EL (cell line): ENCODE data around the gene SUPT5H.
"Not testable (repeated sequence)": the region's sequence is repeated elsewhere in the genome, so short reads cannot be mapped to it uniquely, and the experiment has no call there.

ENCODE experiments used
- DNase-seq: peaks from one replicate; pipeline ENCODE4 v3.0.0-alpha.2; 2016

SUPT5H gene

DNA sequence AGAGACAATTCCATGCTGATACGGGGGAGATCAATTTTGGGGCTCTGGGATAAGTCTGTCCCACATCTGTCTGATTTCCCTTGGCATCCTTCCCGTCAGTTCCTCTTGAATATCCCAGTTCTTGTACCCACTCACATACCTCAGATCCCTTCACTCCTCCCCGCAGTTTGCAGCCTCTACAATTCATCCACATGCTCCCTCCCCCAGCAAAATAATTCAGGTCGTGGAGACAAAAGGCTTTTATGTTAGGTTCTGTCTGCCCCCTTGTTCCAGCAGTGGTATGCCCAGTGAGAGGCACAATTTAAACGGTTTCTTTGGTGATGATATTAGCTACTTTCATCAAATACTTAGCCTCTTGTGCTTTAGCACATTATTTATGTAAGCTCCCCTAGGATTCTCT is 19.2 kb upstream of the SUPT5H start:
- no peak for DNase-seq

DNA sequence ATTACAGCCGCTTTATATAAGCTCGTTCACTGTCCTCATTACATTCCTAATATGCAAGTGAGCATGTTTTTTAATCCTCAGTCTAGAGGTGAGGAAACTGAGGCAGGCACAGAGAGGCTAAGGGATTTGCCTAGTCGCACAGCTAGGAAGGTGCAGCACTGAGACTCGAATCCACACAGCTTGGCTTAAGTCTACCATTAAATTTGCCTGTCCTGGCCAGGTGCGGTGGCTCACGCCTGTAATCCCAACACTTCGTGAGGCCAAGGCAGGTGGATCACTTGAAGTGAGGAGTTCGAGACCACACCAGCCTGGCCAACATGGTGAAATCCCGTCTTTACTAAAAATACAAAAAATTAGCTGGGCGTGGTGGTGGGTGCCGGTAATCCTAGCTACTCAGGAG is 17.7 kb upstream of the SUPT5H start:
- DNase-seq: no peak

DNA sequence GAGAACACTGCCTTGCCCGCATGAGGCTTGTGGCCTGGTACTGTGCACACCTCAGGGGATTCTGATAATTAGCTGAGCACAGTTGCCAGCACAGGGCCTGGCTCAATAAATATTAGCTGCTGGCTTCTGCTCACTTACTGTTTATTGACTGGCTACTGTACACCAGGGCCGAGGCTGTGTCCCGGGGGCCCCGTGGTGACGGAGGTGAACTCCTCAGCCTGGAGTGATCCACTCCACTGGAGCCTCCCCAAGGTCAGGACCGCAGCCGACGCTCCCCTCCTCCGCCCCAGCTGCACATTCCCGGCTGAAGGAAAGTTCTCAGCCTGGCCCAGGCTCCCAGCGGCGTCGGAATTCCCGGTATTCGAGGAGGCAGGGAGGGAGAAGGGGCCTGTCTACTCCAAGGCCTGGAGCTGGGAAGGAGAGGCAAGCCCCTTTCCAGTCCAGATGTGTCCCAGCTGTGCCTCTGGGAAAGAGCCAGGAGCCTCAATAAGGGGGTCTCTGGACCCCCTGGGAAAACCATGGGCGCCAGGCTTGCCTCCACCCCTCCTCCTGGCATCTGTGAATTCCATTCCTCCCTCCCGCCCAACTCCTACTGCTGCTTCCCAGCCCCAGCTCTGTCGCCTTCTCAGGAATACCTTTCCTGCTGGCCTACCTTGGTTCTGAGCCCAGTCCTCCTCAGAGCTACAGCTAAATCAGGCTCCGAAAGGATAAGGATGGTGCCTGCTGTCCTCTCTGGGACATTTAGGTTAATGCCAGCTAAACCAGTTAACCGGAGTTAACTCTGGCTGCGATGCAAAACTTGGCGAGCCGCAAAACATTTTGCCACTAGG is 16.9 kb upstream of the SUPT5H start:
- DNase-seq: peak; percentile 90

DNA sequence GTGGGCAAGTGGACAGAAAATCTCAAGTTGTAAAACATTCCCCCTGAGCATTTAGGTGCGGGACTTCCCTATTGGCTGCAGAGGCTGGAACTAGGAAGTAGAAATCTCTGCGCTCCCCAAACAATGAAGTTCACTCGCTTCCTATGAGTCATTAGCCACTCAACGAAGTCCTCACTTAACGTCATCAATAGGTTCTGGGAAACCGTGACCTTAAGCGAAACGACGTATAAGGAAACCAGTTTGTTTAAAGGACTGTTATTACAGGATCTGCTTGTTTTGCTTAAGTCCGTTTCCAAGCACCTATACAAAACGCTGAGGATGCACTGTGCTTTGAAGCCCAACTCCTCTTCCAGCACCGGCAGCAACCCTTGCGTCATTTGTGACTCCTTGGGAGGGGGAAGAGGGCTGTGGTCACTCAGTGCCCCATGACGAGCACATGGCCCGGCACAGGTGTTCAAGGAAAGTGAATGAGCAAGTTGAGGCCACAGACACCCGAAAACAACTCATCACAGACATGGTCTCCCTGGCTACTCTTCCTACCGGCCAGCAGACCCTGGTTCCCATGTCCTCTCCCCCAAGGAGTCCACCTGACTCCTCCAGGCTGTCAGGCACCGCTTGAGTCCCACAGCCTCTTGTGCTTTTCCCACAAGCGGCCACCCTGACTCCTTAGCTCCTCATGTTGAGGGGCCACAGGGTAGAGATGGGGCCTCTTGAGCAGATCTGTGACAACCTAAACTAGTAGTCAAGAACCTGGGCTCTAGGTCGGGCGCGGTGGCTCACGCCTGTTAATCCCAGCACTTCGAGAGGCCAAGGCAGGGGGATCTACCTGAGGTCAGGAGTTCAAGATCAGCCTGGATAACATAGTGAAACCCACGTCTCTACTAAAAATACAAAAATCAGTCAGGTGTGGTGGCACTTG is 14.4 kb upstream of the SUPT5H start:
- DNase-seq: peak; percentile 90

DNA sequence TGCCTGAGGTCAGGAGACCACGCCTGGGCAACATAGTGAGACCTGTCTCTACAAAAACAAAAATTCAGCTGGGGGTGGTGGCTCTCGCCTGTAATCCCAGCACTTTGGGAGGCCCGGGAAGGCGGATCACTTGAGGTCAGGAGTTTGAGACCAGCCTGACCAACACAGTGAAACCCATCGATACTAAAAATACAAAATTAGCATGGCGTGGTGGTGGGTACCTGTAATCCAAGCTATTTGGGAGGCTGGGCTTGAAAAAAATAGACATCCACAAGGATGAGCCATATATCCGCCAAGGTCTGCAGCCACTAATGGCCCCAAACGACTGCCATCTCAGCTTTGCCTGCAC is 12.7 kb upstream of the SUPT5H start:
- DNase-seq: no peak

DNA sequence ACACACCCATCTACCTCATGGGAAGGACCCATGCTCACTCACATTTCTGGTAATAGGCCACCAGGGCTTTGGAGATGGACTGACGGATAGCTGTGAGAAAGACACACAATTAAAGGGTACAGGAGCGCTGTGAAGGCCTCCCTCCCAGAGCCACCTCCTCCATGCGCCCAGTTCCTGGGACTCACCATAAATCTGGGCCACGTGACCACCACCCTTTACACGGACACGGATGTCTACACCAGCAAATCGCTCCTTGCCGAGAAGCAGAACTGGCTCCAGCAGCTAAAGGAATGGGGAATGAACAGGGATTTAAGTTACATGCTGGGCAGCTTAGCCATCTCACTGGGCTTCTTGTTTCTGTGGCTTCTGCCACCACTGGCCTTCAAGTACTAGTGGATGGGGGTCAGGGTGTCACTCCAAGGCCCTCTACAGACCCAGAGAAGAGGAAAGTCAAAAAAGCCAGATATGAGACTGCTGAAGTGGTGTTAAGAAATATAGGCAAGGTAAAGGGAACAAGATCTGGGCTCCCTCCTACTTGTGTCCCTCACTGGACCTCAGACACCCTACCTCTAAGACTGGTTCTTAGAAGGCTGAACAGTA is 11.8 kb upstream of the SUPT5H start:
- no peak for DNase-seq

DNA sequence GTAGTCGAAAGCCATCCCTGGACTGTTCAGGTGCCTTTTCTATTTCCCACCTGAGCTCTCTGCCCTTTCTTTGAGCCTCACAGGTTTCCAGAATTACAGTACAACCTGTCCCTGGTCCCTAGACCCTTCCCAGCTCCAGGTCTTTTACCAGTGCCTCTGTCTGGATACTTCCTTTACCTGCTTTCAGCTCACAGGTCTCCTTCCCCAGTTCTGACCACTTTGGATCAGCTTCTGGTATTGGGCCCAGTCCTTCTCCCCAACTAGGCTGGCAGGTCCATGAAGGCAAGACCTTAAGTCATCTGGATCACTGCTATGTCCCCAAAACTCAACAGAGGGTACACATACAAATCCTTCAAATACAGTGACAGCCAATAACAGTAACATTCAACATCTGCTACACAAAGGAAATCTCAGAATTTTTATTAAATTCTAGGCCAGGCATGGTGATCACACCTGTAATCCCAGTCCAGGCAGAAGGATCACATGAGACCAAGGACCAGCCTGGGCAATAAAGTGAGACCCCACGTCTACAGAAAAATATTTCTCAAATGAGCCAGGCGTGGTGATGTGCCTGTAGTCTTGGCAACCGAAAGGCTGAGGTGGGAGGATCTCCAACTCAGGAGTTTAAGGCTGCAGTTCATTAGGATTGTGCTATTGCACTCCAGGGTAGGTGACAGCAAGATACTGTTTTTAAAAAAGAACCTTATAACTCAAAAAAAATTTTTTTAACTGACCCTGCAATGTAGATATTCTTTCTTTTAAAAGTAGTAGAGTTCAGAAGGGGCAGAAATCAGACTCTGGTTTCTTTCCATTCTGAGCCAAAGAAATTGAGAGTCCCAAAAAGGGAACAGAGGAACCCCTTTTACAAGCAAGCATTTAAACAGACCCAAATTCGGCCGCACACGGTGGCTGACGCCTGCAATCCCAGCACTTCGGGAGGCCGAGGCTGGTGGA is 11.0 kb upstream of the SUPT5H start:
- no peak for DNase-seq

DNA sequence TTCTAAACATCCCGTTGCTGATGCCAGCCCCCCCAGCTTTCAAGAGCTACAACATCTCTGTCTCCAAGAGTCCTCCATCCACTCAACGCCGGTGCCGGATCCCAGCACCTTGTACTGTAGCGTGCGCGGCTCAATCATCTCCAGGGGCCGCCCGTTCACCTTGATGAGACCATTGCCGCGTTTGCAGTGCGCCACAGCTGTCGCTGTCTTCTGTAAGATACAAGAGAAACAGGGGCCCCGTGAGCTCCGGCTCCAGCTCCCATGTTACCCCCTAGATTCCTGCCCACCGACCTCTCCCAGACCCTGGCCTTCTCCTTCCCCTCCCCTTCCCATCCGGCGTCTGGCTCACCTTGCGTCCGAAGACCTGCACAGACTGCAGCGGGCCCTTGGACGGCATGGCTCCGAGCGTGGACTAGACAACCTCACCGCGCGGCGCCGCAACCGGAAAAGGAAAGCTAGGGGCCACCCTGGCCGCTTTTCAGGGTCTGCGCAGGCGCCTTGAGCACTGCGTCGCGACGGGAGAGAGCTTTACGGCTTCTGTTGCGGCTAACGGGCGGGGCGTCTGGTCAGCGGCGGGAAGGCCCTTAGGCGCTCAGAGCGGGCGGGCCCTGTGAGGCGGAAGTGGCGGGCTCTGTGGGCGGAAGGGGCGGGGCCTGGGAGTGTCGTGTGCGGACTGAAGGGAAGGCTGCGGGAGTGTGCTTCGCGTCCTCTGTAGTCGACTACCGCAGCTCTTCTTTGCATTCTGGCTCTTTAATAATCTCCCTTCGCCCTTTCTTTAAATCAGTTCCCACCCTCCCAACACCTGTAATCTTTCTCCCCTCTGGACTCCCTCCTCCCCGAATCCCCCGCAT is 9.7 kb upstream of the SUPT5H start, which contains the start of gene RPS16:
RPS16 (minus strand) TSS at position 451 of the 851 bp plus-strand sequence; CDS start at position 397, 54 bp downstream.
- DNase-seq: peak; percentile 97

DNA sequence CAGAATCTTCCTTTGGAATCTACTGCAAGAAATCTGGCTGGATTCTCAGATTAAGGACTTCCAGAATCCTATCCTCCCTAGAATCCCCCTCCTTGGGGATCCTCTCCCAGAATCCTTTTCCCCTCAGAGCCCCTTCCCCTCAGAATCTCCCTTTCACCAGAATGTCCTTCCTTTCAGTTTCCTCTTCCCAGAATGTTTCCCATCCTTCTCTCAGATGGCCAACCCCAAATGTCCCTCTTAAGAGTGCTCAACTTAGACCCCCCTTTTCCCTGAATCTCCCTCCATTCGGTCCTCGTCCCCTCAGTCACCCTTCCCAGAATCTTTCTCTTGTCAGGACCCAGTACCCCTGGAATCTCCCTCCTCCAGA is 9.0 kb upstream of the SUPT5H start:
- DNase-seq: no peak

DNA sequence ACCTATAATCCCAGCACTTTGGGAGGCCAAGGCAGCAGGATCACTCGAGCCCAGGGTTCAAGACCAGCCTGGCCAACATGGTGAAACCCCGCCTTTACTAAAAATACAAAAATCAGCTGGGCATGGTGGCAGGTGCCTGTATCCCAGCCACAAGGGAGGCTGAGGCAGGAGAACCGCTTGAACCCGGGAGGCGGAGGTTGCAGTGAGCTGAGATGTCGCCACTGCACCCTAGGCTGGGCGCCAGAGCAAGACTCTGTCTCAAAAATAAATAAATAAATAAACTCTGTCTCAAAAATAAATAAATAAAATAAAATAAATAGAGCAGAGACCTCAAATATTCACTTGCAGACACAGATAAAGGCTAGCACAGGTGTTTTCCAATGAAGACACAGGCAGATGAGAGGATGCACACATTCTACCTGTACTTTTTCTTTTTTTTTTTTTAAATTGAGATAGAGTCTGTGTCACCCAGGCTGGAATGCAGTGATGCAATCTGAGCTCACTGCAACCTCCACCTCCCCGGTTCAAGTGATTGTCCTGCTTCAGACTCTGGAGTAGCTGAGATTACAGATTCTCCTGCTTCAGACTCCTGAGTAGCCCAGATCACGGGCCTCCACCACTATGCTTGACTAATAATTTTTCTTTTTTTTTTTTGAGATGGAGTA is 7.0 kb upstream of the SUPT5H start:
- peak; percentile 67 for DNase-seq

DNA sequence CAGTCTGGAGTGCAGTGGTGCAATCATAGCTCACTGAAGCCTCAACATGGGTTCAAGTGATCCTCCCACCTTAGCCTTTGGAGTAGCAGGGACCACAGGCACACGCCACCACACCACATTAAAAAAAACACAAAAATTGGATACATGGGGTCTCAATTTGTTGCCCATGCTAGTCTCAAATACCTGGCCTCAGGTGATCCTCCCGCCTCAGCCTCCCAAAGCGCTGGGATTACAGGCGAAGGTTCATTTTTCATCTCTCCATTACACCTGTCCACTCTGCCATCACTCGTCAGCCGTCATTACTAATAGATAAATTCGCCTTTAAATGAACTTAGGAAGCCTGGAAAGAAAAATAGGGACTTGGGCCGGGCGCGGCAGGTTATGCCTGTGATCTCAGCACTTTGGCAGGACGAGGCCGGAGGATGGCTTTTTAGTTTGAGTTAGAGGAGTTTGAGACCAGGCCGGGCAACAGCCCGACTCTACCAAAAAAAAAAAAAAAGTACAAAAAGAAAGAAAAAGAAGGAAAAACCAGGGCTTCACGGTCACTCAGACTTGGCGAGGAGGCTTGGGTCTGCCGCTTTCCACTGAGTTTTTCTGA is 685 bp upstream of the SUPT5H start:
- DNase-seq: peak; percentile 31

DNA sequence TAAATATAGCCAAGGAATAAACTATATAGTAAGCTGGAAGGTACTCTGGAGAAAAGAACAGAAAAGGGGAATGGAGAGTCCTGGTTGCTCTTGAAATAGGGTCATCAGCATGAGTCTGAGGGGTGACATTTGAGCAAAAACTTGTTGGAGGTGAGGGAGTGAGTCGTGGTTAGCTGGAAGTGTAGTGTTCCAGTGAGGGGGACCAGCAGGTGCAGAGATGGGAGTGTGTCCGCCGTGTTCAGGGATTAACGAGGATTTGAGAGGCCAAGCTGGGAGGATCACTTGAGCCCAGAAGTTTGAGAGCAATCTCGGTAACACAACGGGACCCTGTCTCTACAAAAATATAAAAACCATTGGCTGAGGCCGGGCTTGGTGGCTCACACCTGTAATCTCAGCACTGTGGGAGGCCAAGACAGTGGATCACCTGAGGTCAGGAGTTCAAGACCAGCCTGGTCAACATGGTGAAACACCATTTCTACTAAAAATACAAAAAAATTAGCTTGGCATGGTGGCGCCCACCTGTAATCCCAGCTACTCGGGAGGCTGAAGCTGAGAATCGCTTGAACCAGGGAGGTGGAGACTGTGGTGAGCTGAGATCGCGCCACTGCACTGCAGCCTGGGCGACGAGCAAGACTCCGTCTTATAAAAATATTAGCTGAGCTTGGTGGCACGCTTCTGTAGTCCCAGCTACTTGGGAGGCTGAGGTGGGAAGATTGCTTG is 1.1 kb downstream of the SUPT5H start:
- no peak for DNase-seq

DNA sequence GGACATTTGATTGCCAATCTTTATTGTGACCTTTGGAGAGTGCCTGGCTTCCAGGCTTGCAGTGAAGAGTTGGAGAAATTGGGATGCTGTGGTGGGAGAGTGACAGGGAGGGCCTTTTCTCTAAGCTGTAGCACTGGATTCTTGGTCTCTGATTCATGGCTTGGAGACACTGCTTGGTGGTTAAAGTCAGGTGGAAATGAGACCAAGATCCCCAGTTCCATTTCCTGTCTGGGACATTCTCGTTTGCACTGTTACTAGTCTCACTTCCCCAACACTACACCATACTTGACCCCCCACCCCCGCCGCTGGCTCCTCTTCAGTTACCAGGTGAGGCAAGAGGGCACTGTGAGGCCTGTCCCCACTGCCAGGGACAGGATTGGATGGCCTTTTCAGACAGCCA is 2.9 kb downstream of the SUPT5H start:
- peak; percentile 76 for DNase-seq

DNA sequence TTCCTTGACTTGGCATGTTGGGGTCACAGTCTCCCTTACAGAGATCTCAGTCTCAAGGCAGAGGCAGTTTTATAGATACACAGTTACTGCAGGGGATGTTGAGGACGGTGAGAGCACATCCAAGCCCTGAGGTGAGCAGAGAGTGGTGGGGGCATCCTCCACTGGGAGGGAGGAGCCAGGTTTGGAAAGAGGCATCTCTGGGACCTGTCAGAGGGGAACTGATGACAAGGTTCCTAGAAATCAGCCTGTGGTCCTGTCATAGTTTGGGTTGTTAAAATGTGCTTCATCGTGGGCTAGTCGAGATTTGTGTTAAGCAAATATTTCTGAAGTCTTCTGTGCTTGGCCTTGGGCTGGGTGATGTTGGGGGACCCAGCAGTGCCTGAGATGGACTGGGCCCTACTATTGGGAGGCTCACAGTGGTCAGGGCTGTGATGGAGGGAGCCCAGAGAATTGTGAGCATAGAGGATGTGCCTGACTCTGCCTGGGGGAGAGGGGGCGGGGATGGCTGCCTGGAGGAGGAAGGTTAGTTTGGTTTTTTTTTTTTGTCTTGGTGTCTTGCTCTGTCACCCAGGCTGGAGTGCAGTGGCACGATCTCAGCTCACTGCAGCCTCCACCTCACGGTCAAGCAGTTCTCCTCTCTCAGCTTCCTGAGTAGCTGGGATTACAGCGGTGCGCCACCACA is 3.9 kb downstream of the SUPT5H start:
- no peak for DNase-seq

DNA sequence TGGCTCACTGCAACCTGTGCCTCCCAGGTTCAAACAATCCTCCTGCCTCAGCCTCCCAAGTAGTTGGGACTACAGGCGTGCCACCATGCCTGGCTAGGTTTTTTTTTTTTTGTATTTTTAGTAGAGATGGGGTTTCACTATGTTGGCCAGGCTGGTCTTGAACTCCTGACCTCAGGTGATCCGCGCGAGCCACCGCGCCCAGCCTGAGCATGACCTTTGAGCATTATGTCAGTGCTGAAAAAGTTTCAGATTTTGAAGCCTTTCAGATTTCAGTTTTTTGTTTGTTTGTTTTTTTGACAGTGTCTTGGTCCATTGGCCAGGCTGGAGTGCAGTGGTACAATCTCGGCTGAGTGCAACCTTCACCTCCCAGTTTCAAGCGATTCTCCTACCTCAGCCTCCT is 5.9 kb downstream of the SUPT5H start:
- not testable (repeated sequence) for DNase-seq

DNA sequence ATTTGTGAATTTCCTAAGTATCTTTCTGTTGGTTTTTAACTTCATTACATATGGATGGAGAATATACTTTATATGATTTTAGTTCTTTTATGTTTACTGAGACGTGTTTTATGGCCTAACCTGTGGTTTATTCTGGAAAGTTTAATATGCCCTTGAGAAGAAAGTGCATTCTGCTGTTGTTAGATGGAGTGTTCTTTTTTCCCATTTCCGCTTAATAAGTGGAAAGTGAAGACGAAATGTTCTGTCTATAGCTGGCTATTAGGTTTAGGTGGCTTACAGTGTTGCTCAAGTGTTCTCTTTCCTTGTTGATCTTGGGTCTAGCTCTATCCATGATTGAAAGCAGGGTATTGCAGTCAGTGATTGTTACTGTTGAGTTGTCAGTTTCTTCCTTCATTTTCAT is 18.0 kb downstream of the SUPT5H start:
- DNase-seq: no peak

DNA sequence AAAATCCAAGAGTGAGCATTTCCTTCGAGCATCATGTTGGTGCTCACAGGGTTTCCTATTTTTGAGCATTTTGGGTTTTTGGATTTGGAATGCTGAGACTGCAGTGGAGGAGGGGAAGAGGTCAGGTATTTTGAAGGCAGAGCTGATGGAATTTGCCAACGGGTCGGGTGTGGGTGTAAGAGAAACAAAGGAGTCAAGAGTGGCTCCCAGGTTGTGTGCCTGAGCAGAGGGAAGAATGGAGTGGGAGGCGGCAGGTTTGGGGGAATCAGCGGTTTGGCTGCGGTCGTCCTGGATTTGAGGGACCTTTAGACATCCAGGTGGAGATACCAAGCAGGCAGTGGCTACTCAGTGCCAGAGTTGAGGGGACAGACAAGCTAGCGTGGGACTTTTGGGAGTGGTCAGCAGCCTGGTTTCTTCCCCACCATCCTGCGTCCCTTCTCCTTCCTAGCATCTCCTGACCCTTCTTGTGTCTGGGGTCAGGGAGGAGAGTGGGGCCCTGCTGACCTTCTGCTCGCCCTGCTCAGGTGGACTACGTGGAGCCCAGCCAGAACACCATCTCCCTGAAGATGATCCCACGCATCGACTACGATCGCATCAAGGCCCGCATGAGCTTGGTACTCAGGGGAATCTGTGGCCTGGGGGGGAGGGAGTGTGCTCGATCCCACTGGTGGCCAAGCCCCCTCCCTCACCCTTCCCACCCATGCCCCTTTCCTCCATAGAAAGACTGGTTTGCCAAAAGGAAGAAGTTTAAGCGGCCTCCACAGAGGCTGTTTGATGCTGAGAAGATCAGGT is 20.8 kb downstream of the SUPT5H start:
- no peak for DNase-seq

DNA sequence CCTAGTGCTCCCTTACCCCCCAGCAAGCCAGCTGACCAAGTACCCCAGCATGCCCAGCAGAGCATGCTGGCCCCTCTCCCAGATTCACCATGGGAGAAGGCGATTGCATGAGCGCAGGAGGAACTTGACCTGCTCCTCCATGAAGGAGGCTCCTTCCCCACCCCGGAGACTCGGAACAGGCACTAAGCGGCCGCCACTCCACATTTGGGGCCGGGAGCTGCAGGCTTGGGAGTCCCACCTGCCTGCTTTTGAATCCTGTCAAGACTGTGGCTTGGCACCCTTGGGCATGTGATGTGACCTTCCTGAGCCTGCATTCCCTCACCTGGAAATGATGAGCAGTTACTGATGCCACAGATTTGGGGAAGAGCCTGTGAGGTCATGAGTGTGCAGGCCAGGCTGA is 22.6 kb downstream of the SUPT5H start:
- no peak for DNase-seq
